ENCODE results near the gene SMCO1.

- no peak for TF ChIP-seq CTCF (IDR thresholded peaks at IDR 0.05; ENCODE audit: low read depth, low read length, poor library complexity, severe bottlenecking)
- no peak for TF ChIP-seq EZH2phosphoT487 (IDR thresholded peaks at IDR 0.05; ENCODE audit: borderline replicate concordance, low read length)
Measured at GRCh38 chr3:196472286-196472685, 42.9 kb downstream of the SMCO1 start.
